ENCODE data around the gene SORL1-AS1.
"Not testable (repeated sequence)": the region's sequence is repeated elsewhere in the genome, so short reads cannot be mapped to it uniquely, and the experiment has no call there.

Gene SORL1-AS1

GRCh38 chr11:121427400-121427744 lies 25.4 kb downstream of the SORL1-AS1 start:
- DNase-seq (ENCODE audit: low read depth in 2 of 2): no peak

- peak in 1 of 2 donors; percentile 44 for DNase-seq (ENCODE audit: low read depth in 2 of 2)
These were observed 26.0 kb downstream of the SORL1-AS1 start for GRCh38 chr11:121426476-121427399.

- DNase-seq (ENCODE audit: low read depth in 2 of 2): no peak
These were observed 26.9 kb downstream of the SORL1-AS1 start for GRCh38 chr11:121425828-121426227.

GRCh38 chr11:121422675-121423074 lies 30.1 kb downstream of the SORL1-AS1 start:
- DNase-seq (ENCODE audit: low read depth in 2 of 2): no peak

- DNase-seq (ENCODE audit: low read depth in 2 of 2): no peak
These were observed 31.4 kb downstream of the SORL1-AS1 start for GRCh38 chr11:121421149-121421901.

GRCh38 chr11:121420398-121420797 lies 32.4 kb downstream of the SORL1-AS1 start:
- no peak for DNase-seq (ENCODE audit: low read depth in 2 of 2)

GRCh38 chr11:121419836-121420235 lies 32.9 kb downstream of the SORL1-AS1 start:
- no peak for DNase-seq (ENCODE audit: low read depth in 2 of 2)

GRCh38 chr11:121418625-121419114 lies 34.1 kb downstream of the SORL1-AS1 start:
- peak; percentile 30 to 38 for DNase-seq (ENCODE audit: low read depth in 2 of 2)

- DNase-seq (ENCODE audit: low read depth in 2 of 2): no peak
These were observed 35.2 kb downstream of the SORL1-AS1 start for GRCh38 chr11:121417607-121418006.

GRCh38 chr11:121417055-121417551 lies 35.7 kb downstream of the SORL1-AS1 start:
- DNase-seq (ENCODE audit: low read depth in 2 of 2): peak; percentile 5 to 7

- no peak for DNase-seq (ENCODE audit: low read depth in 2 of 2)
These were observed 36.9 kb downstream of the SORL1-AS1 start for GRCh38 chr11:121415856-121416255.

- no peak for DNase-seq (ENCODE audit: low read depth in 2 of 2)
These were observed 38.4 kb downstream of the SORL1-AS1 start for GRCh38 chr11:121414141-121414913.

GRCh38 chr11:121412711-121413415 lies 39.9 kb downstream of the SORL1-AS1 start:
- DNase-seq (ENCODE audit: low read depth in 2 of 2): no peak

- no peak for DNase-seq (ENCODE audit: low read depth in 2 of 2)
These were observed 40.7 kb downstream of the SORL1-AS1 start for GRCh38 chr11:121412000-121412587.

GRCh38 chr11:121411330-121411729 lies 41.4 kb downstream of the SORL1-AS1 start:
- not testable (repeated sequence) for DNase-seq (ENCODE audit: low read depth in 2 of 2)

GRCh38 chr11:121410041-121410440 lies 42.7 kb downstream of the SORL1-AS1 start:
- DNase-seq (ENCODE audit: low read depth in 2 of 2): not testable (repeated sequence)

GRCh38 chr11:121408830-121409229 lies 43.9 kb downstream of the SORL1-AS1 start:
- DNase-seq (ENCODE audit: low read depth in 2 of 2): no peak

- DNase-seq (ENCODE audit: low read depth in 2 of 2): no peak
These were observed 46.5 kb downstream of the SORL1-AS1 start for GRCh38 chr11:121406291-121406690.

GRCh38 chr11:121405646-121406045 lies 47.1 kb downstream of the SORL1-AS1 start:
- DNase-seq (ENCODE audit: low read depth in 2 of 2): no peak

- no peak for DNase-seq (ENCODE audit: low read depth in 2 of 2)
These were observed 58.0 kb downstream of the SORL1-AS1 start for GRCh38 chr11:121394785-121395184.

- DNase-seq (ENCODE audit: low read depth in 2 of 2): no peak
These were observed 58.9 kb downstream of the SORL1-AS1 start for GRCh38 chr11:121393855-121394254.
